UCSD-AML1 (cell line): ENCODE data around the gene ARRB2.
"Not testable (repeated sequence)": the region's sequence is repeated elsewhere in the genome, so short reads cannot be mapped to it uniquely, and the experiment has no call there.

Experiments
- DNase-seq: peaks from one replicate; lab custom pipeline; 2025; ENCODE audit not compliant: unreplicated experiment; lab: John Stamatoyannopoulos, UW

The ARRB2 gene

DNA sequence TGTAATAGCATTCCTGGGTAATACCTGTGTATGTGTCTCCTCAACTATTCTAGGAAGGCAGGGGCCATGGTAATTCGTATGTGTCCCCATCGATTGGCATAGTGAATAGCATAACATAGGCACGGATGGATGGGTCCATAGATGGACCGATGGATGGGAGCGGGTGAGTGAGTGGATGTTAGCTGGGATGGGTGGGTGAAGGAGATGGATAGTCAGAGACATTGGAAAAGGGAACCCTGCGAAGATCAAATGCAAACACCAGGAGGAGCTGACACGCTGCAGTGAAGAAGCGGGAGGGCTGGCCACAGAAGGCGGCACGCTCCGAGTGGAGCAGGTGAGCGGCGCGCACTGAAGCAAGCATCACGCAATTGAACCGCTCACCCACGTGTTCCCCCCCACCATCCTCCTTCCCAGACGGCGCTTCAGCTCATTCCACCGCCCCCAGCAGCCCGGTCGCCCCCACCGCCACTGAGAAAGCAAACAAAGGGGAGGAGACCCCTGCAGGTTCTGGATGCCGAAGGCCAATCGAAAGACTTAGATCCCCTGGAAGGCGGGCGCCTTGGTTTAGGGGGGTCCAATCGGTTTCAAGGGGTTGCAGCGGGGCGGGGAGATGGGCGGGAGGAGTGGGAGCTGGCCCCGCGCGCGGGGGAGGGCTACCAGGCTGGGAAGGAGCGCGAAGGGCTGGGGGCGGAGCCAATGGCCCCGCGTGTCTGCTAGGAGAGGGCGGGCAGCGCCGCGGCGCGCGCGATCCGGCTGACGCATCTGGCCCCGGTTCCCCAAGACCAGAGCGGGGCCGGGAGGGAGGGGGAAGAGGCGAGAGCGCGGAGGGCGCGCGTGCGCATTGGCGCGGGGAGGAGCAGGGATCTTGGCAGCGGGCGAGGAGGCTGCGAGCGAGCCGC lies at the start of gene ARRB2:
Gene ARRB2, plus strand, starts transcription at position 839 of the 899 bp plus-strand sequence. CDS start 90 bp downstream, outside the sequence.
- peak; percentile 100 for DNase-seq

DNA sequence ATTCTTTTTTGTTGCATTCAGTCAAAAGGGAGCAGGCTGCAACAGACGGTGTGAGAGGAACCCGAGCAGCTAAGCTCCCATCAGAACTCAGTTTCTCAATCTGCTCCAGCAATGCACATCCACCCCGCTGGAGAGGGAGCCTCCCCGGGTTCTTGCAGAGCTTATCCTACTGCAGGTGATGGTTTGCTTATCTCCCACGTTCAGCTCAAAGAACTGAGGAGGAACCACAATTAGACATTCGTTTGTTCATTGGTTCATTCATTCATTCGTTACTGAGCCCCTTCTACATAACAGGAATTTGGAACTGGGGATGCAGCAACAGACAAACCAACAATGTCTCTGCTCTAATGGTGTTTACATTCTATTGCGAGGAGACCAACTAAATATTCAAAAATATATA lies 46.7 kb upstream of the ARRB2 start:
- no peak for DNase-seq

GRCh38 chr17:4664230-4664629 lies 46.2 kb upstream of the ARRB2 start:
- no peak for DNase-seq

- DNase-seq: no peak
Measured at GRCh38 chr17:4665027-4665426, 45.4 kb upstream of the ARRB2 start.

DNA sequence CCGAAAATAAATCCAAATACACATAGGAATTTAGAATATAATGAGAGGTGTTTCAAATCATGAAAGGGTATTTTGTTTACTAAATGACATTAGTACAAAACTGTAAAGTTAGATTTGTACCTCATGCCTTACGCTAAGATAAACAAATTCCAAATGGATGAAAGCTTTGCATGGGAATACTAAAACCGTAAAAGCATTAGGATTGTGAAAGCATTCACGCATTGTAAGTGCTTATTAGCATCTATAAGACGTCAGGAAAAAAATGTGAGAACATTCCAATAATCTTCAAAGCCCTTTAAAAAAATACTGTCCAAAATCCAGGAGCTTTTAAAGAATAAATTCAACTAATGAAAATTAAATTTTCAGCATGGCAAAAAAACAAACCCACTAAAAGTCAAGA lies 44.1 kb upstream of the ARRB2 start:
- no peak for DNase-seq

- no peak for DNase-seq
Measured at GRCh38 chr17:4667166-4667565, 43.3 kb upstream of the ARRB2 start.

GRCh38 chr17:4672055-4672630 lies 38.3 kb upstream of the ARRB2 start:
- no peak for DNase-seq

DNA sequence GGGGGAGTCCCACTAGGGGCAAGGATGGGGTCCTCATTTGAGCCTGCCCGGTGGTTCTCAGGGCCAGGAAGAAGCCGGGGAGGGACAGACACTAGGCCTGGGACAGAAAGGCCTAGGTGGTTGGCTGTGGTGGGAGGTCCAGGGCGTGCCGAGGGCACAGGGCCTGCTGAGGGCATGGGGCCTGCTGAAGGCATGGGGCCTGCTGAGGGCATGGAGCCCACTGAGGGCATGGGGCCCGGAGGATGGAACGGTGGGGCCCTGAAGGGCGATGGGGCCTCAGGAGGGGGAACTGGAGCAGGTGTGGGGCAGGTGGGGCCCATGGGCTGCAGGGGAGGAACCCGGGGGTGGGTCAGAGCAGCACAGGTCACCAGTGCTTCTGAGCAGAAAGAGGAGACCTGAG lies 37.7 kb upstream of the ARRB2 start:
- DNase-seq: no peak

GRCh38 chr17:4673169-4673568 lies 37.3 kb upstream of the ARRB2 start:
- DNase-seq: no peak

DNA sequence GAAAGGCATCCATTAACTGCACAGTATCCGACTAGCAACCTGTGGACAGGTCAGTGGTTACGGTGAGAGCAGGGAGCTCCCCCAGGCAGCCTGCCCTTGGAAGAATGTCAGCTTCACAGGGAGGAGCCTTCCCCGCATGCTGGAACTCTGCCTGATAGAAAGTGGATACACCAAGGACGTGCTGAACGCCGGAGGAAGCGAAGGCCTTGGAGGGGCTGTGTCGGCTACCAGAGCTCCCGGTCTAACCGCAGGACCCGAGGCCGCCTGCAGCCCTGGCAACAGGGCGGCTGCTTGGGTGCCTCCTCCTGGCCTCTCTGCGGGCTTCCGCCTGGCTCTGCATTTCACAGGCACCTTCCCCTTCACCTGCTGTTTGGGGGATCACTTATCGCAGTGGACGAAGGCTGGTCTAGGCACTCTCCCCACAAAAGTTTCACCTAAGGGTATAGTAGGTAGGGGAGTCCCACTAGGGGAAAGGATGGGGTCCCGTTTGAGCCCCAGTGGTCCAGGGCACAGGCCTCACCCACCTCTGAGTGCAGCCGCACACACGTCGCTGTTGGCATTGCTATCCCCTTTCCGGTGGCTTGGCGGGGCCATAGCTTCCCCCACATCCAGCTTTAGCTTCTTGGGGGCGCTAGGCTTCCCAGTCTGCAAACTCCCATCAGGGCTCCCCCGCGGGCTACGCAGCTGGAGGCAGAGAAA lies 36.3 kb upstream of the ARRB2 start:
- no peak for DNase-seq

GRCh38 chr17:4674685-4674998 lies 35.8 kb upstream of the ARRB2 start:
- no peak for DNase-seq

GRCh38 chr17:4675791-4676190 lies 34.6 kb upstream of the ARRB2 start:
- DNase-seq: no peak

GRCh38 chr17:4676791-4677190 lies 33.6 kb upstream of the ARRB2 start:
- no peak for DNase-seq

- DNase-seq: no peak
Measured at GRCh38 chr17:4678448-4679026, 31.9 kb upstream of the ARRB2 start.

- no peak for DNase-seq
Measured at GRCh38 chr17:4679658-4680057, 30.8 kb upstream of the ARRB2 start.

- DNase-seq: not testable (repeated sequence)
Measured at GRCh38 chr17:4683739-4684138, 26.7 kb upstream of the ARRB2 start.

GRCh38 chr17:4689872-4690271 lies 20.6 kb upstream of the ARRB2 start:
- not testable (repeated sequence) for DNase-seq

DNA sequence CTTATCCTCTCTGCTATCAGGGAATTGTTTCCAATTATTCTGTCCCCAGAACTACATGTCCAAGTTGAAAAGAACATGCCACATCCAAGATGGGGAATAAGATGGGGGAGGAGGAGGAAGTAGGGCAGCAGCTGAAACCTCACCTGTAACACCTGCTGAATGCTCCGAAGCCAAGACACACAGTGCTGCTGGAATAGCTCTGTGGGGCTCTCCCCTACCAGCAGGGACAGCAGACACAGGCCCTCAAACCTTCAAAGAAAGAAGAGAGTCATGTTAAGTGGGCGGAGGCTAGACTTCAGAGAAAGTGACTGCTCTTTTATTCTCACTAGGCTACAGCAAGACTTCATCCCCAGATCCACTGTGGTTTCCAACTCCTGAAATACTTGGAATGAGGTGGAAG lies 19.7 kb upstream of the ARRB2 start:
- DNase-seq: no peak

- DNase-seq: no peak
Measured at GRCh38 chr17:4691686-4692085, 18.7 kb upstream of the ARRB2 start.

- DNase-seq: no peak
Measured at GRCh38 chr17:4693416-4693815, 17.0 kb upstream of the ARRB2 start.

DNA sequence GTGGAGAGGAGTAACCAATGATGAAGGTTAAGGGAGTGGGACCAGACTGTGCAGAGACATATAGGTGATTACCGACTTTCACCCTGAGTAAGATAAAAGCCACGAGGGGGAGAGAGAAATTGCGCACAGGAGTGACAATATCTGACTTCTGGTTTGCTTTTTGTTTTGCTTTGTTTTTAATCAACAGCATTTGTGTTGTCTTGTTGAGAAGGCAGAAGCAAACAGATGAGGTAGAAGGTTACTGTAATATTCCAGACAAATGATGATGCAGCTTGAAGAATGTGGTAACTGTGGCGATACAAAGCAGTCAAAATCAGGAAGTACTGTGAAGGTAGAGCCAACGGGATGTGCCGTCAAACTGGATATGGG lies 14.0 kb upstream of the ARRB2 start:
- no peak for DNase-seq
